ENCODE measurements around the gene CAPN11. TPM values are rescaled to one million over a fixed set of nuclear protein-coding genes. Genes with fewer than 3 reads are reported as not detected.
"Not testable (repeated sequence)": the region's sequence is repeated elsewhere in the genome, so short reads cannot be mapped to it uniquely, and the experiment has no call there.

Gene CAPN11
- total RNA-seq, 1 donor from 2014 or later = 2.4 TPM

DNA sequence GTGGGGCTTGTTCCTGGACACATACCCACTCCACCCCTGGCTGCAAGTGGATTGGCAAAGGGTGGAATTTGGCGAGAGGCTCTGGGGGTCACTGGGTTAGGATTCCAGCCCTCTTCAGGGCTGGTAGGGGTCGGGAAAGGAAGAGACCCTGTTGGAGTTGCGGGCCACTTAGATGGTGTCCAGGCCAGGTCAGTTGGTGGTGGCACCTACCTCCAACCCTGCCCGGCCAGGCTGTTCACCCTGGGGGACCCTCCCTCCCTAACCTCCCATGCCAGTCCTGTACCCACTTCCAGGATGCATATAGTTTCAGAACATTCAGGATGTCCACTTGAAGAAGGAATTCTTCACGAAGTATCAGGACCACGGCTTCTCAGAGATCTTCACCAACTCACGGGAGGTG lies 21.0 kb downstream of the CAPN11 start:
- no peak for DNase-seq (ENCODE audit: low spot score)

DNA sequence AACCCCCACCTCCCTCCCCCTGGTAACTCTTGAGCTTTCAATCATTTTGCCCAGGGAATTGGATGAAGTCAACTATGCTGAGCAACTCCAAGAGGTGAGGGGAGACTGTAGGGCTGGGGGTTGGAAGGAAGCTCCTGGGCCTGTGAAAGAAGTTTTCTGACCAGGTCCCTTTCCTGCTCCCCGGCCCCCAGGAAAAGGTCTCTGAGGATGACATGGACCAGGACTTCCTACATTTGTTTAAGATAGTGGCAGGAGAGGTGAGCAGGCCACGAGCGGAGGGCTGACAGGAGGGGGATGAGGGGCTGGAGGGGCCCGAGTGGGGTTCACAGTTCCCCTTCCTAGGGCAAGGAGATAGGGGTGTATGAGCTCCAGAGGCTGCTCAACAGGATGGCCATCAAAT lies 21.8 kb downstream of the CAPN11 start:
- DNase-seq (ENCODE audit: low spot score) = no peak

DNA sequence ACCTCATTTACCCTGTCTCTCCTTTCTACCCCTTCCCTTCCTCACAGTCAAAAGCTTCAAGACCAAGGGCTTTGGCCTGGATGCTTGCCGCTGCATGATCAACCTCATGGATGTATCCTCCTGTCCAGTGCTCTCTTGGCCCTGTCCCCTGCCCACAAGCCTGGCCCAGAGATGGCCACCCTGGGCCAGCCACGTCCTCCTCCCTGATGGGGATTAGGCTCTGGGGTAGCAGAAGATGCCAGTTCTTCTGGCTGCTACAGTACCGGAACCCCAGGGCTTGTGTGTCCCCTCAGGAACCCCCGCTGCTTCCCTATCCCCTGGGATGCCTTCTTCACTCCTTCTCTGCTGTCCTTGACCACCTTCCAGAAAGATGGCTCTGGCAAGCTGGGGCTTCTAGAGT lies 22.3 kb downstream of the CAPN11 start:
- DNase-seq (ENCODE audit: low spot score) = no peak

DNA sequence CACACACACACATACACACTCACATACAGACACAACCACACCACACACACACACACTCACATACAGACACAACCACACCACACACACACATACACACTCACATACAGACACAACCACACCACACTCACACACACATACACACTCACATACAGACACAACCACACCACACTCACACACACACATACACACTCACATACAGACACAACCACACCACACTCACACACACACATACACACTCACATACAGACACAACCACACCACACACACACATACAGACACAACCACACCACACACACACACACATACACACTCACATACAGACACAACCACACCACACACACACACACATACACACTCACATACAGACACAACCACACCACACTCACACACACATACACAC lies 23.2 kb downstream of the CAPN11 start:
- DNase-seq (ENCODE audit: low spot score) = not testable (repeated sequence)

DNA sequence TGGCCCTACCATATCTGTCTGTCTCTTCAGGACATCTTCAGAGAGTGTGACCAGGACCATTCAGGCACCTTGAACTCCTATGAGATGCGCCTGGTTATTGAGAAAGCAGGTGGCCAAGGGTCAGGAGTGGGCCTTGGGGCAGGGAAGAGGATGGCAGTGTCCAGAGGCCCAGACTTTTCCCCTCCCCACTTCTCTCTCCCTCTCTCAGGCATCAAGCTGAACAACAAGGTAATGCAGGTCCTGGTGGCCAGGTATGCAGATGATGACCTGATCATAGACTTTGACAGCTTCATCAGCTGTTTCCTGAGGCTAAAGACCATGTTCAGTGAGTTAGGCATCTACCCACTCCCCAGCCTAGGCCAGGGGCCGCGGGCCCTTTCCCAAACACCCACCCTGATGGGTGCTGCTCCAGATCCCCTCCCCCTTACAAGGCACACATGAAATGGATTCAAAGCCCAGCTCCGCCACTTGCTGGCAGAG lies 24.3 kb downstream of the CAPN11 start:
- no peak for DNase-seq (ENCODE audit: low spot score)

DNA sequence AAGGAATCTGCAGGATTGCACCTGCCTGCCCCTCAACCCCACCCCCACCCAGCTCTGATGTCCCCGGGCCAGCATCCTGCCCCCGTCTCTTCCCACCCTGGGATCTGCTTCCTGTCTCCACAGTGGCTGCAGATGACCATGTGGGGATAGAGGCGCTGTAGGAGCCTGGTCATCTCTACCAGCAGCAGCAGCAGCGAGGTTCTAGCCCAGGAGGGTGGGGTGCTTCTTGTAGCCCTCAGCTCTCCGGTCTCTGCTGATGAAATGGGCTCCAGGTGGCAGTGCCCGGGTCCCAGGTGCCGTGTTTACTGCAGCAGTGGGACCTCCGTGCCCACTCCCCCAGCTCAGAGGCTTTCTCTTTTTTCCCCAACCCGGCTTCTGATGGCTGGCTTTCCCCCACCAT lies 25.2 kb downstream of the CAPN11 start:
- DNase-seq (ENCODE audit: low spot score) = no peak

DNA sequence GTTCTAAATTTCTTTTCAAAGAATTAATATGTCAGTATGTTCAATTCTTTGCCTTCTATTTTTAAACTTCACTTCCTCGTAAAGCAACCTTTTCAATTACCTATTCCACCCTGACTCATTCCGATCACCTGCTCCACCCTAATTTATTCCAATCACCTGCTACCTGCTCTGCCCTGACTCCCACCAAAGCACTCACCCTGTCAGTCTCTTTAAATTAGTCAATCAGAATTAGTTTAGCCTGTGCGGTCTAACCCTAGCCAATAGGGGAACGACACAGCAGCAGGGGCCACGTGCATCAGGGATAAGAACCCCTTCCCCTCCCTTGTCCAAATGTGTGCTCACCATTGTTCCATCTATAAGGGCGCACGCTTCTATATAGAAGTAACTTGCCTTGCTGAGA lies 26.7 kb downstream of the CAPN11 start:
- not testable (repeated sequence) for DNase-seq (ENCODE audit: low spot score)

DNA sequence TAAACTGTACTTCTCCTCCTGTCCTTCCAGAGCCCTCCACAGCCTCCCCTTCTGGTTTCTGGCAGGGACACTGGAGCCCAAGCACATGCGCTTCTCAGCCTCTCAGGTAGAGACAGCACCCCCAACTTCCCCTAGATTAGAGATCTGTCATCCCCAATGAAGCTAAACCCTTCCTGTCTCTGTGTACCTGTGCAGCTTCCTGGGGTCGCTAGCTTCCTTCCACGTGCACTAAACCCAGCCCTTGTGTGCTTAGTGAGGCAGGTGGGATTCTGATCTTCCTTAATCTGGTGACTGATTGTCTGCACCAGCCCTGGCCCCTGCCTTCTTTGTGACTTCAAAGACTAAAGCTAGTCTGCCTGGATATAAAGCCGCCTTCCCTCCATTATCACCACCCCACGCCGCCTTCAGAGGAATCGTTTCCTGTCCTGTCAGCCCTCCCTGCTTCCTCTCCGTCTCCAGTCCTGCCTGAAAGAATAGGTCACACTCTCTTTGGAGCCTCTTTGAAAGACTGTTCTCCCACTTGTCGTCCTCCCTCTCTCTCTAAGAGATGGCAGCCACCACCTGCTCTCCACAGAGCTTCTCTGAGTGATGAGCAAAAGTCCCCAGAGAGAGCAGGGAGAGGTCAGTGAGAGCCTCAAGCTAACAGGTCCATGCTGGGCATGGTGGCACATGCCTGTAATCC lies 27.5 kb downstream of the CAPN11 start:
- no peak for DNase-seq (ENCODE audit: low spot score)

DNA sequence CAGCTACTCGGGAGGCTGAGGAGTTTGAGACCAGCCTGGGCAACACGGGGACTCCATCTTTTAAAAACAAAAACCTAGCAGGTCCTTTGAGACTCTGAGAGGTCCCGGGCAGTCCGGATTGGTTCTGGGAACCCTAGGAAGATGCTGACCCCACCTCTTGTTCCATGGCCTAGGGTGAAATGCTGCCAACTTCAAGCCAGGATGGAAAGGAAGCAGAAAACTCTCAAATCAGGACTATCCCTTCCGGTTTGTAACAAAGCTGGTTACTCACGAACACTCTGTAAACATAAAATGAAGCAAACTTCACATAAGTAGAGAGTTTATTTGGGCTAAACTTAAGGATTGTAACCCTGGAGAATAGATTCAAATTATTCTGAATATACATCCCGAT lies 28.0 kb downstream of the CAPN11 start:
- no peak for DNase-seq (ENCODE audit: low spot score)

DNA sequence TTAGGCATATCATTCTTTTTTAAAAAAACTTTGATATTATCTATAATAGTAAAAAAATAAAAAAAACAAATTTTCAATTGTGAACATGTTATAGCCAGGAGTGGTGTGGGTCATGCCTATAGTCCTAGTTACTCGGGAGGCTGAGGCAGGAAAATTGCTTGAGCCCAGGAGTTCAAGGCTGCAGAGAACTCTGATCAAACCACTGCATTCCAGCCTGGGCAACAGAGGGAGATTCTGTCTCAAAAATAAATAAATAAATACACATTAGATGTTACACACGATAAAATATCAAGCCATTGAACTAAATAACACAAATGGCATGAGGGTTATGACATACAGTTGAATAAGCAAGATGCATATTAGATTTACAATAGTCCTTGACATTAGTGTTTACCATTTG lies 30.2 kb downstream of the CAPN11 start:
- DNase-seq (ENCODE audit: low spot score) = no peak

DNA sequence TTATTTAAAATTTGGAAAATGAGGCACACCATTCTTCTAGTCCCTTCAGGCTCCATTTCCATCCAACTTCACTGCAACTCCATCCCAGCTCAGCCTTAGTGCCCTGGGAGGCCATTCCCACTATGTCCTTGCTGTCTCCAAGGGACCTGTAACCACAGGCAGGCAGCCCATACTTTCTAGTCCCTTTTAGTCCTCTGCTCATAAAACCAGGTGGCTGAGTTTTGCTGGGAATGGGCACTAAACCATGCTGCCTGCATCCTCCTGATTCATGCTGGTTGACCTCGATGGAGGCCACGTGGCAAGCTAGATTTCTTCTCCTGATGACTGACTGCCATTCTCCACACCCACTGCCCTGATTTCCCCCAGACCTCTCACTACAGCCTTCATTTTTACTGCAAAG lies 30.6 kb downstream of the CAPN11 start:
- DNase-seq (ENCODE audit: low spot score) = no peak

DNA sequence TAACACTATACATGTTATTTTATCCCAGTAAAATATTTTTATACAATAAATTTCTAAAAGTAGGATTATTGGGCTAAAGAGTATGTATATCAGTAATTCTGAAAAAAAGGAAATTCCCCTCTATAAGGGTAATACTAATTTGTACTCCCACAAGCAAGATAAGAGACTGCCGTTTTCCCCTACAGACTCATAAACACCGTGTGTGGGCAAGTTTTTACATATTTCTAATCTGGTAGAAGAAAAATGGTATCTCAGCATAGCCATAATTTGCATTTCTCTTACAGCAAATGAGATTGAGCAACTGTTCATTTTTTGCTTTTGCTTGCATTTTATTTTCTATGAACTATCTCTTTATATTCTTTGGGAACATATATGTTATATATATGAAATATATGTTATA lies 32.1 kb downstream of the CAPN11 start:
- no peak for DNase-seq (ENCODE audit: low spot score)

DNA sequence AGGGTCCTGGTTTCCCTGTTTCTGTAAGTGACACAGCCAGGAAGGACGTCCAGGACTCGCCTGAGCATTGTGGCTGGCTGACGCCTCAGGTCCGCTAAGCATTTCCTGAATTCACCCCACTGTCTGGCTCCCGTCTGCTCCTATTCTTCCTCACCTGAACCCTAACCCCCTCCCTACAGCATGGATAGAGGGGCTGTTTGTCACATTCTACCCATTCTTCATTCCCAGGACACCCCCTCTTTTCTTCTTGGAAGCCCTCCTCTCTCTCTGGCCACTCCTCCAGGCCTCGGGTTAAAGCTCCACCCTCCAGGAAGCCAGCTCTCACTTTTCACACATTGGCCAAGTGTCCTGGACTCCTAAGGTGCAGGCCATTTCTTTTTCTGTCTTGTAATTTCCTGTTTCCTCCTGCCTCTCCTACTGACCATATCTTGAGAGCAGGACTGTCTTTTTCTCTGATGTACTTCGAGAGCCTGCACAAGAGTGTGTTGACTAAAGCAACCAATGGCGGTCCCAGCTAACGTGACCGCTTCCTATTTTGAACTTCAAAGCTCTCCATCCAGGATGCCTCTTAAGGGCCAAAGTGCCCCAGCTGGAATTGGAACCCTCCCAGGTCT lies 33.9 kb downstream of the CAPN11 start:
- no peak for DNase-seq (ENCODE audit: low spot score)

DNA sequence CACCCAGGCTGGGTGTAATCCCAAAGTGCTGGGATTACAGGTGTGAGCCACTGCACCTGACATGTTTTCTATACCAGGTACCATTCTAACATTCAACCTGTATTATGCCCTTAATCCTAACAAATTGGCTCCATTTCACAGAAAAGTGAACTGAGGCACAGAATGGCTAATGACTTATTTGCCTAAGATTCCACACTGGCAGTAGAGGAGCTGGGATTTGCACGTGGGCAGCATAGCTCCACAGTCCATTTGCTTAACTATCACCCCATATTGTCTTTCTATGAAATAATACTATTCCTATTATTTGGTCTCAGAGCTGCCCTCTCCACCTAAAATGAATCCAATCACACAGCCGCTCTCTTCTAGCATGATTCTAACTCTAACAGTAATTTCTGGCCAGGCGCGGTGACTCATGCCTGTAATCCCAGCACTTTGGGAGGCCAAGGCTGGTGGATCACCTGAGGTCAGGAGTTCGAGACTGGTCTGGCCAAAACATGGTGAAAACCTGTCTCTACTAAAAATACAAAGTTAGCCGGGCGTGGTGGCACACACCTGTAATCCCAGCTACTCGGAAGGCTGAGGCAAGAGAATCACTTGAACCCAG lies 34.8 kb downstream of the CAPN11 start:
- no peak for DNase-seq (ENCODE audit: low spot score)

DNA sequence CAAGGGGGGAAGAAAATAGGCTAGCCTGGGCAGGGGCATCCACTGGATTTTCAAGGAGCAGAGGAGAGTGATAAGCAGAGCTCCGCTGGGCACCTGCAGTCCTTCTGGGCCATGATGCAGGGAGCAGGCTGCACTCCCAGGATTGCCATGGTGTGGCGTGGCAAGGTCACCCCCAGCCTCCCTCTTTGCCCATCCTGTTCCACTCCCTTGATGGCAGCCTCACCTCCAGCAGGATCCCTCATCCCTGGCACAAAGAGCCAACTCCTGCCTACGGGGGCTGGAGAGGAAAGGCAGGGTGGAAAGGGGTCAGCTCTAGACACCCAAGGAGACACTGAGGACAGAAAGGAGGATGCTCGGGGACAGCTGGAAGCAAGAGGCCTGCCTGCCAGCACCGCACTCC lies 35.7 kb downstream of the CAPN11 start:
- no peak for DNase-seq (ENCODE audit: low spot score)

DNA sequence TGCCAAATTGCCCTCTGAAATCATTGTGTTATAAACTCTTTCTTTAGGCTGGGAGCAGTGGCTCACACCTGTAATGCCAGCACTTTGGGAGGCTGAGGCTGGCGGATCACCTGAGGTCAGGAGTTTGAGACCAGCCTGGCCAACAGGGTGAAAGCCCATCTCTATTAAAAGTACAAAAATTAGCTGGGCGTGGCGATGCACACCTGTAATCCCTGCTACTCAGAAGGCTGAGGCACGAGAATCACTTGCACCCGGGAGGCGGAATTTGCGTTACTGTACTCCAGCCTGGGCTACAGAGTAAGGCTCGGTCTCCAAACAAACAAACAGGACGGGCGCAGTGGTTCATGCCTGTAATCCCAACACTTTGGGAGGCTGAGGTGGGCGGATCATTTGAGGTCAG lies 37.7 kb downstream of the CAPN11 start:
- DNase-seq (ENCODE audit: low spot score) = not testable (repeated sequence)

DNA sequence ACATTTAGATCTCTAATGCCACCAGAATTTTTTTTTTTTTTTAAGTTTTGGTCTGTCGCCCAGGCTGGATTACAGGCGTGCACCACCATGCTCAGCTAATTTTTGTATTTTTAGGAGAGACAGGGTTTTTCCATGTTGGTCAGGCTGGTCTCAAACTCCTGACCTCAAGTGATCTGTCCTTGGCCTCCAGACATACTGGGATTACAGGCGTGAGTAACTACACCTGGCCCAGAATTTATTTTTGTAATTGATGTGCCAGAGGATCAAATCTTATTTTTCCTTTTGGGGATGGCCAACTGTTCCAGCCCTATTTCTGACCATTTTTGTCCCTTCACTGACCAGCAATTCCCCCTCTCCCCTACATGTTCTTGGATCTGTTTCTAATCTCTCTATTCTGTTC lies 40.1 kb downstream of the CAPN11 start:
- DNase-seq (ENCODE audit: low spot score) = no peak

DNA sequence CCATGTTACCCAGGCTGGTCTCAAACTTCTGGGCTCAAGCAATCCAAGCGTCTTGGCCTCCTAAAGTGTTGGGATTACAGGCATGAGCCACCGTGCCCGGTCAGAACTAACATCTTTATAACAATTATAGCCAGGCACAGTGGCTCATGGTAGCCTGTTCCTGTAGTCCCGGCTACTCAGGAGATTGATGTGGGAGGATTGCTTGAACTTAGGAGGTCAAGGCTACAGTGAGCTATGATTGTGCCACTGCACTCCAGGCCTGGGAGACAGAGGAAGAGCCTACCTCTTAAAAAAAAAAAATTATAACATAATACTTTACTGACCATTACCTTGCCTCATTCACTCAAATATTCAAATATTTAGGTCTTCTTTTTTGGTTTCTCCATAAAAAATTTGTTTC lies 41.3 kb downstream of the CAPN11 start:
- no peak for DNase-seq (ENCODE audit: low spot score)

DNA sequence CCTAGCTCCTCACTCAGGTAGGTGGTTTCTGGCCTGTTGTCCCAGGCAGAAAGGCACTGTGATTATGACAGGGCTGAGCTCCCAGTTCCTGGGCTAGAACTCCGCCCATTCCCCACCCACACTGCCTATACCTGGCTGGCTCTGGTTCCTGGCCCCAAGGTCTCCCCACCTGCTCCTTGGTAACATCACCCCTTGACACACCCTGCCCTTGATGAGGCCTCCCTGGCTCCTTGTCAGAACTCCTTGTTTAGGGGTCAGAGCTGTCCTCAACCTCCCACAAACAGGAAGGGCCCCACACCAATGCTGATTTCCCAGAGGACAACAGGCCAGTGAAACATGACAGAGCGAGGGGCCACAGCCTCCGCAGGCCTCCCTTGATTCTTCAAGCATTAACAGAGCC lies 42.6 kb downstream of the CAPN11 start:
- no peak for DNase-seq (ENCODE audit: low spot score)

DNA sequence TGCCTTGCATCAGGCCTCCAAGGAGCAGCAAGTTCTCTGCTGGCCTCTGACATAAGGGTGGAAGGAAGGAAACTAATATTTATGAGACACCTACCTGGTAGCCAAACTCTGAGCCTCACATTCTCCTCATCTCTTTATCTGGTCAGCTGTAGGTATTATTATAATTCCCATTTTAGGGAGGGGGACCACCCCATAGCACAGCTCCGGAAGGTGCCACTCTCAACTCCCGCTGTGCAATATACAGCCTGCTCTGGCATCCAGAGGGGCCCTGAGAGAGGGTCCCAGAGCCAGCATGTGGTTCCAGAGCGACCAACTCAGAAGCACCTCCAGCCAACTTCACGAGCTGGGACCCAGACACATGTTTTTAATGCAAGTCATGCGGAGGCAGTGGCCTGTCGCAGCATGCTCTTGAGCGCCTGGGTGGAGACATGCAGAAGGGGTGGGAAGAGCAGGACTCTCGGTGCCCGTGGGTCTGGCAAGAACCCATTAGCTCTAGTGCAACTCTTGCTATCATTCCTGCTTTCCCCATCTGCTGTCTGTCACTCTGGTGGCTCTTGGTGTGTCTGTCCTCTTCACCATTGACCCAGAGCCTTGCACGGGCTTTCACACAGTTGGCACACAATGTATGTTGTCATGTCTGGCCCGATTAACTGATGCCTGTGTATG lies 43.2 kb downstream of the CAPN11 start:
- DNase-seq (ENCODE audit: low spot score) = no peak

DNA sequence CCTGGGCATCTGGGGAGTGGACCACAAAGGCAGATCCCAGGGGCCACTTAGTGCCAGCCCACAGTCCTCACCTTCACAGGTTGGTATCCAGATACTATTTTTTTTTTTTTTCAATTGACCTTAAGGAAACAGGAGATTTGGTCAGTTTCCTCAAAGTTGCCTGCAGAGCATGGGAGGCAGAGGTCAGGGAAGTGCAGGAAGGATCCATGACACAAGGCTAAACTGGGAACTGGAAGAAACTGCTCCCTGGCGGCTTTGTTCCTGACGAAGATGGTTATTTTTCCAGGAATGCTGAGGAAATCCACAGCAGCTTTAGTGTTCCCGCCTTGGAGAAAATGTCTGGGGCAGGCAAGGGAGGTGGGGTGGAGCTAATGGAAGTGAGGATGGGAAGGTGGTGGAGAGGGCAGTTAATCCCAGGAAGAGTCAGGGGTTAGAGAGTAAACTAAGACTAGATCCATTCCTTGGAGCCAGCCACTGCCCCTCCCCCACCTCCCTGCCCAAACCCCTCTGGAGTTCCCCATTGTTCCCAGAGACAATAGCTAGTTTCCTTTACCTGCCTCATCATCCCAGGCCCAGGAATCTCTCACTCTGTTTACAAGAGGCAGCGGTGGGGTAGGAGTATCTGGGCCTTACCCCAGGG lies 43.8 kb downstream of the CAPN11 start:
- no peak for DNase-seq (ENCODE audit: low spot score)
